GM12865 (cell line): ENCODE results near the gene RAMACL.

Source experiments
- DNase-seq: peaks from one replicate; pipeline ENCODE4 v3.0.0; 2010; ENCODE audit warnings: low read depth
- H3K4me3 ChIP-seq: 2 replicates; pipeline ENCODE4 v1.5.1; 2011; ENCODE audit warnings: mild to moderate bottlenecking, low read depth, low read length, control low read depth
- CTCF ChIP-seq: IDR thresholded peaks from 2 replicates; pipeline ENCODE4 v1.5.1; 2011; ENCODE audit warnings: low read length, control low read depth, low read depth, inconsistent platforms; ENCODE audit not compliant: insufficient read depth; ENCODE audit errors: missing control alignments

Gene RAMACL

GRCh38 chr6:166603043-166603690 is 16.7 kb upstream of the RAMACL start:
- DNase-seq = no peak
- TF ChIP-seq CTCF = no peak
- H3K4me3 ChIP-seq = no peak overlapping the region

GRCh38 chr6:166601956-166602355 is 15.5 kb upstream of the RAMACL start:
- no peak for TF ChIP-seq CTCF
- no peak overlapping the region for H3K4me3 ChIP-seq
- DNase-seq = no peak

- TF ChIP-seq CTCF = no peak
- no peak for DNase-seq
- H3K4me3 ChIP-seq = no peak overlapping the region
Observed at GRCh38 chr6:166600931-166601330, 14.5 kb upstream of the RAMACL start.

- H3K4me3 ChIP-seq = no peak overlapping the region
- TF ChIP-seq CTCF = no peak
- DNase-seq = no peak
Observed at GRCh38 chr6:166599205-166599604, 12.7 kb upstream of the RAMACL start.

- no peak overlapping the region for H3K4me3 ChIP-seq
- no peak for TF ChIP-seq CTCF
- no peak for DNase-seq
Observed at GRCh38 chr6:166598441-166599138, 12.1 kb upstream of the RAMACL start.

GRCh38 chr6:166597711-166598440 is 11.4 kb upstream of the RAMACL start:
- DNase-seq = no peak
- TF ChIP-seq CTCF = no peak
- H3K4me3 ChIP-seq = no peak overlapping the region
